H1 (cell line): Measurements from ENCODE around the gene MPRIP. TPM values are rescaled to one million over a fixed set of nuclear protein-coding genes. Genes with fewer than 3 reads are reported as not detected.

ENCODE experiments used
- CTCF ChIA-PET: fragments of 300-600 bp; sonication (Branson Sonifier 250); formaldehyde crosslinking; loops from one replicate; lab custom pipeline; 2021; ENCODE audit not compliant: partially characterized antibody; lab: Charles Lee
- POLR2A ChIA-PET: fragments of 300-600 bp; sonication (Branson Sonifier 250); formaldehyde crosslinking; loops from one replicate; lab custom pipeline; 2021; ENCODE audit warnings: inconsistent platforms; ENCODE audit not compliant: partially characterized antibody; lab: Charles Lee
- DNase-seq, 2 experiments: peaks; one replicate each; pipeline versions ENCODE4 v3.0.0 to v3.0.0-alpha.2; 2010 to 2022; ENCODE audit warnings: low spot score in 2 of 2, low read depth in 1 of 2, mixed read lengths in 1 of 2
- FAIRE-seq: peaks from 2 replicates; lab custom pipeline; 2011; peaks lifted over from hg19 to GRCh38; lab: Jason Lieb, UNC
- H2AFZ ChIP-seq: 2 replicates; pipeline ENCODE4 v1.8.1; 2012; ENCODE audit warnings: low read length, inconsistent platforms
- H2AK5ac ChIP-seq: 2 replicates; pipeline ENCODE4 v1.6.1; 2013; ENCODE audit warnings: low read depth, low read length
- H2BK120ac ChIP-seq: replicated peaks from 2 replicates; pipeline ENCODE3; 2013; ENCODE audit warnings: low read depth, low read length, inconsistent platforms
- H2BK12ac ChIP-seq: 2 replicates; pipeline ENCODE4 v1.6.1; 2013; ENCODE audit warnings: low read depth, low read length
- H2BK15ac ChIP-seq: 2 replicates; pipeline ENCODE4 v1.6.1; 2013; ENCODE audit warnings: low read length
- H2BK20ac ChIP-seq: 2 replicates; pipeline ENCODE4 v1.6.1; 2013; ENCODE audit warnings: low read length
- H2BK5ac ChIP-seq: 2 replicates; pipeline ENCODE4 v1.6.1; 2013; ENCODE audit warnings: low read depth, low read length
- H3K14ac ChIP-seq: 2 replicates; pipeline ENCODE4 v1.6.1; 2013; ENCODE audit warnings: inconsistent platforms; ENCODE audit not compliant: insufficient read length
- H3K18ac ChIP-seq: 2 replicates; pipeline ENCODE4 v1.6.1; 2013; ENCODE audit warnings: low read length; ENCODE audit errors: extremely low read depth
- H3K23ac ChIP-seq: 2 replicates; pipeline ENCODE4 v1.6.1; 2013; ENCODE audit warnings: inconsistent platforms; ENCODE audit not compliant: insufficient read length
- H3K23me2 ChIP-seq: 2 replicates; pipeline ENCODE4 v1.6.1; 2013; ENCODE audit warnings: low read depth, low read length
- H3K27ac ChIP-seq: 2 replicates; pipeline ENCODE4 v1.6.1; 2011; ENCODE audit warnings: low read depth, low read length, inconsistent platforms
- H3K27me3 ChIP-seq, 4 experiments: replicated peaks in 1 of 4; 1 replicate in 1 of 4; 2 replicates in 3 of 4; pipeline versions ENCODE4 v1.6.1 to v1.8.1; 2011 to 2013; ENCODE audit warnings: low read length in 3 of 4, mild to moderate bottlenecking in 3 of 4, inconsistent platforms in 2 of 4, mixed read lengths in 2 of 4, moderate library complexity in 1 of 4; ENCODE audit not compliant: control insufficient read depth in 3 of 4, insufficient read depth in 3 of 4; ENCODE audit errors: extremely low read depth in 1 of 4
- H3K36me3 ChIP-seq, 4 experiments: 2 replicates each; pipeline versions ENCODE4 v1.6.1 to v1.8.1; 2011 to 2013; ENCODE audit warnings: mild to moderate bottlenecking in 4 of 4, low read length in 3 of 4, moderate library complexity in 2 of 4, control low read depth in 1 of 4, inconsistent platforms in 1 of 4; ENCODE audit not compliant: insufficient read depth in 4 of 4, control insufficient read depth in 2 of 4
- H3K4ac ChIP-seq: replicated peaks from 2 replicates; pipeline ENCODE3; 2013; ENCODE audit warnings: low read length, low read depth, mixed read lengths, inconsistent platforms; ENCODE audit not compliant: insufficient read length
- H3K4me1 ChIP-seq, 4 experiments: replicated peaks in 1 of 4; 1 replicate in 1 of 4; 2 replicates in 3 of 4; pipeline versions ENCODE4 v1.6.1 to v1.8.1; 2011 to 2013; ENCODE audit warnings: low read length in 3 of 4, inconsistent platforms in 2 of 4, mixed read lengths in 1 of 4; ENCODE audit not compliant: insufficient read depth in 4 of 4, control insufficient read depth in 3 of 4
- H3K4me2 ChIP-seq, 2 experiments: 2 replicates each; pipeline versions ENCODE4 v1.6.1 to v1.8.1; 2011 to 2013; ENCODE audit warnings: low read depth in 2 of 2, low read length in 2 of 2, control low read depth in 1 of 2, inconsistent platforms in 1 of 2, mild to moderate bottlenecking in 1 of 2; ENCODE audit not compliant: insufficient read depth in 1 of 2
- H3K4me3 ChIP-seq, 4 experiments: fragments of 200-600, 300-600 bp in 1 of 4; sonication (generic), shearing (Covaris generic), sonication (Bioruptor Twin) in 1 of 4; 2 replicates each; pipeline versions ENCODE4 v1.5.1 to v1.8.1; 2011 to 2016; ENCODE audit warnings: low read length in 4 of 4, low read depth in 3 of 4, control low read depth in 2 of 4, inconsistent platforms in 2 of 4, mild to moderate bottlenecking in 2 of 4, mixed read lengths in 1 of 4, moderate library complexity in 1 of 4; ENCODE audit not compliant: insufficient read depth in 2 of 4; ENCODE audit errors: extremely low read depth in 1 of 4
- H3K56ac ChIP-seq: replicated peaks from 2 replicates; pipeline ENCODE3; 2013; ENCODE audit warnings: low read depth, mild to moderate bottlenecking, mixed read lengths, low read length, inconsistent platforms; ENCODE audit not compliant: insufficient read length
- H3K79me1 ChIP-seq: 2 replicates; pipeline ENCODE4 v1.6.1; 2013; ENCODE audit warnings: low read depth, low read length, control low read depth
- H3K79me2 ChIP-seq, 2 experiments: 2 replicates each; pipeline versions ENCODE4 v1.6.1 to v1.8.1; 2012 to 2013; ENCODE audit warnings: low read length in 2 of 2, mild to moderate bottlenecking in 2 of 2, inconsistent platforms in 1 of 2; ENCODE audit not compliant: insufficient read depth in 2 of 2, control insufficient read depth in 1 of 2
- H3K9ac ChIP-seq, 4 experiments: replicated peaks in 1 of 4; 1 replicate in 1 of 4; 2 replicates in 3 of 4; pipeline versions ENCODE4 v1.6.1 to v1.8.1; 2011 to 2013; ENCODE audit warnings: low read depth in 3 of 4, low read length in 3 of 4, control low read depth in 2 of 4, mild to moderate bottlenecking in 2 of 4, moderate library complexity in 2 of 4, inconsistent platforms in 1 of 4; ENCODE audit errors: extremely low read depth in 1 of 4
- H3K9me3 ChIP-seq, 2 experiments: 2 replicates each; pipeline versions ENCODE4 v1.6.1 to v1.8.1; 2012 to 2013; ENCODE audit warnings: mild to moderate bottlenecking in 2 of 2, moderate library complexity in 2 of 2, control low read depth in 1 of 2, inconsistent platforms in 1 of 2, low read depth in 1 of 2, low read length in 1 of 2, mixed read lengths in 1 of 2; ENCODE audit not compliant: insufficient read depth in 2 of 2
- H4K20me1 ChIP-seq, 2 experiments: replicated peaks in 1 of 2; 2 replicates each; pipeline versions ENCODE3 to v1.8.1; 2011 to 2013; ENCODE audit warnings: inconsistent platforms in 2 of 2, low read length in 2 of 2, mild to moderate bottlenecking in 1 of 2; ENCODE audit not compliant: insufficient read depth in 2 of 2, control insufficient read depth in 1 of 2
- H4K5ac ChIP-seq: 2 replicates; pipeline ENCODE4 v1.6.1; 2013; ENCODE audit warnings: low read length, low read depth, mixed read lengths, inconsistent platforms; ENCODE audit not compliant: insufficient read length
- H4K8ac ChIP-seq: 2 replicates; pipeline ENCODE4 v1.8.0; 2013; ENCODE audit warnings: mild to moderate bottlenecking, moderate library complexity, low read length, inconsistent platforms; ENCODE audit not compliant: insufficient read depth; ENCODE audit errors: extremely low read depth
- H4K91ac ChIP-seq: replicated peaks from 2 replicates; pipeline ENCODE3; 2013; ENCODE audit warnings: low read length, mixed read lengths, inconsistent platforms; ENCODE audit not compliant: insufficient read length
- CHD1 ChIP-seq: IDR thresholded peaks from 2 replicates; pipeline ENCODE4 v1.6.1; 2012; ENCODE audit warnings: low read depth, low read length, improper control_type of control experiment
- JUN ChIP-seq: IDR thresholded peaks from 2 replicates; pipeline ENCODE4 v1.6.1; 2011; ENCODE audit warnings: low read depth, mild to moderate bottlenecking, improper control_type of control experiment, low read length
- WGBS, 2 experiments: shearing (Covaris generic) in 1 of 2; methylation state at CpG; one replicate each; pipeline versions ENCODE4 v1.1.6 to v1.1.7; 2013 to 2015; ENCODE audit warnings: low lambda C conversion rate in 2 of 2, mixed read lengths in 2 of 2, inconsistent platforms in 1 of 2, low coverage in 1 of 2, missing lambda C conversion rate in 1 of 2; ENCODE audit not compliant: insufficient replicate concordance in 2 of 2, insufficient coverage in 1 of 2, insufficient read length in 1 of 2; ENCODE audit errors: extremely low coverage in 1 of 2, missing lambda C conversion rate in 1 of 2; 5-methylcytosine and 5-hydroxymethylcytosine counted together
- polyA plus RNA-seq, 7 experiments: library from polyadenylated mRNA; depleted of rRNA in 3 of 7; stranded (reverse) in 5 of 7; unstranded in 2 of 7; fragments of >200 nt in 5 of 7; fragments of 200-250 nt in 2 of 7; gene quantifications; 1 replicate in 5 of 7; 2 replicates in 1 of 7; 4 replicates in 1 of 7; pipeline versions ENCODE4 v1.2.1 to v1.2.3, GENCODE V29; 2011 to 2013; ENCODE audit warnings: missing spikeins in 2 of 7, mixed read lengths in 2 of 7
- total RNA-seq: library from RNA; stranded (reverse); fragmentation: NEBNext Ultra II Directional; extraction: Animal tissue kit (Norgen Biotek cat#: 25700); gene quantifications from 2 replicates; pipeline ENCODE4 v1.2.1, GENCODE V29; 2021

Gene MPRIP
- total and polyA plus RNA-seq, 2 of the 8 experiments (the other 6 are each of a cell fraction or from before 2014, with no cell fraction given), result 48.6 to 146 TPM

DNA sequence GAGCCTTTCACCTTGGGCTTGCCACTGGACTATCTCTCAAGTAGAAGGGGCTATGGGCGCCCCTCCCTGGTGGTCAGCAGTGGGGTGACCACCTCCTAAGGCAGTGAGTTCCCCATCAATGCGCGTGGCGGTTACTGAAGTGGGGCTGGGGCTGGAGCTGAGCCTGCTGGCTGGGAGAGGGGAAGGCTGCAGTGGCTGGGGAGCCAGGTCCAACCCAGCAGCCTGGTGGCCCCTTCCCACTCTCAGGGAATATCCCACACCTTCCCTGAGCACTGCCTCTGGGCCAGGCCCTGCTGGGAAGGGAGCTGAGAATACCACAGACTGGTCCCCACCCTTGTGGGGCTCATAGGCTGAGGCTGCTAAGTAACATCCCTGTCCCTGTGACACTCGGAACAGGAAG, 19.8 kb upstream of the MPRIP start:
- POLR2A ChIA-PET, result no interaction called here
- 85% methylated on average over 5 of the region's 5 CpGs; no CpG with 5 or more reads in 1 of the 2 experiments for WGBS, 2 experiments
- Histone ChIP-seq H2BK12ac (no peak overlapping the region; the same call in 1 of the 2 replicates), H2BK15ac (no peak overlapping the region), H3K79me2 (no peaks in the 10 kb centered on the region), H3K56ac (no peak overlapping the region), H2BK5ac (no peak overlapping the region), H3K36me3 (no peaks in the 10 kb centered on the region), H3K4me2 (no peak overlapping the region)
- TF ChIP-seq JUN, result no peak
- TF ChIP-seq CHD1, result no peak
- TF ChIP-seq, all 59 proteins: peak for 0
- Histone ChIP-seq H3K23ac (no peak overlapping the region), H2AK5ac (no peak overlapping the region), H3K79me1 (no peaks in the 10 kb centered on the region), H3K4me3 (no peak overlapping the region), H4K5ac (no peak overlapping the region), H4K20me1 (no peaks in the 10 kb centered on the region), H3K23me2 (no peaks in the 10 kb centered on the region), H3K9me3 (no peaks in the 10 kb centered on the region), H4K91ac (no peak overlapping the region), H3K18ac (no peak overlapping the region), H3K27ac (no peak overlapping the region), H2BK120ac (no peak overlapping the region), H3K4ac (no peak overlapping the region), H3K9ac (no peak overlapping the region), H3K14ac (no peak overlapping the region), H2BK20ac (no peak overlapping the region), H3K4me1 (no peaks in the 10 kb centered on the region; a peak in 3 of 7 replicates), H2AFZ (no peak overlapping the region), H4K8ac (no peak overlapping the region), H3K27me3 (no peaks in the 10 kb centered on the region)
- DNase-seq (no peak), FAIRE-seq (no peak)
- CTCF ChIA-PET, result interaction anchor here (0.6 to 2.3 kb wide), 7 partner anchors 10 to 122 kb away, joined by 3 to 6 read pairs (median 3); no protein-coding TSS in a partner anchor
